ENCODE measurements around the gene CLDN18. TPM values are rescaled to one million over a fixed set of nuclear protein-coding genes. Genes with fewer than 3 reads are reported as not detected.

The CLDN18 gene
- total RNA-seq, 2 experiments from 2014 or later = not detected

DNA sequence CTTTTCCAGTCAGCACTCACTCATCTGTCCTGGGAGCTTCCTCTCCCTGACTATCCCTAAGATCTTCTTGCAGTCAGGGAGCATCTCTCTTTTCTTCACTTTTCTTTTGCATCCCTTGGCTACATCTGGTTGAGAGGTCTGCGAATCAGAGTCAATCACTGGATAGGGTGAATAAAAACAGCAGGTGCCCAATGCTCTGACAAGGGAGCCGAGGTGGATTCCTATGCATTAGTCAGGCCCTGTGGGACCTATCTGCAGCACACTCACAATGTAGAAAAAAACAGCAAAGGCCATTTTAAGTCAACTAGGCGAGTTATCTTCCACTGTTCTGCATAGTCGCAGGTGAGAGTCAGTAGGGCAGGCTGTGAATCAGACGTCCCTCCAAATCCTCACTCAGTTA is 69.9 kb downstream of the CLDN18 start:
- Mint-ChIP-seq H3K36me3 (peaks cover 2% of the 10 kb centered on the region), H3K27me3 (peaks cover 13% of the 10 kb centered on the region), H3K4me1 (peaks cover 34% of the 10 kb centered on the region), H3K4me3 (no peak overlapping the region), H3K27ac (no peak overlapping the region), H3K9me3 (ENCODE audit: low read depth) (no peaks in the 10 kb centered on the region)
- CTCF ChIA-PET = interaction anchor here (0.8 to 2.5 kb wide), 2 partner anchors 10 to 39 kb away, joined by 3 to 8 read pairs; no protein-coding TSS in a partner anchor
- ATAC-seq (no peak), DNase-seq (no peak)

DNA sequence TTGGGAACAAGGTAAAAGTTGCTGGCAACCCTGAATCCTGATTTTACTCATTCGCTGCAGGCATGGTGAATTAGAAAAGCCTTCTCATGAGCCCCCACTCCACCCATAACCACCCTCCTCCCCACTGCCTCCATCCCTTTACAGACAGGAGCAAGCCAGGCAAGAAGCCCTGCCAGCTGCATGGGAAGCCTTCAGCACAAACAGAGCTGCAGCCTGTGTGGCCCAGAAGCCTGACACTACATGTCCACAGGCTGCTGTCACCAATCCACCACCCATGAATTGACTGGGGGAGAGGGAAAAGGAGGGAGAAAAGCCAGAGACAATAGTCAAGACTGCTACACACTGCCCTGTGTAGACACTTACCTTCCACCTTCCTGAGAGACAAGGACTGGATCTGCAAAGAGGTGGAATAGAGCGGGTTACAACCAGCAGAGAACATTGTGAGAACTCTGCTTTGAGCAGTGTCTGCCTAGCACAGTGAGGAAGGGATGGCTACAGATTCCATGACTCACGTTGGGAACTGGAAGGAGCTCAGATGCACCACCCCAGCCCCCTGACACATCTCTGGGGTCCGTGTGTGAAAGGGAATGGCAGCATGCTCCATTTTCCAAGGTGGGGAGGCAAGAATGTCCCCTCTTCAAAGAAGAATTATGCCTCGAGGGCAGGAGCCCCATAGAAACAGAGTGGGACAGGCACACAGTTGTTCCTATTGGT is 71.6 kb downstream of the CLDN18 start:
- H3K36me3 Mint-ChIP-seq = peaks cover 2% of the 10 kb centered on the region
- H3K9me3 Mint-ChIP-seq (ENCODE audit: low read depth) = no peaks in the 10 kb centered on the region
- H3K4me1 Mint-ChIP-seq = peaks cover 34% of the 10 kb centered on the region
- DNase-seq (no peak), ATAC-seq (no peak)
- H3K4me3 Mint-ChIP-seq = no peak overlapping the region
- CTCF ChIA-PET = interaction anchor here (0.8 to 2.5 kb wide), 5 partner anchors 12 to 38 kb away, joined by 3 to 20 read pairs (median 8); no protein-coding TSS in a partner anchor
- peaks cover 13% of the 10 kb centered on the region for H3K27me3 Mint-ChIP-seq
- H3K27ac Mint-ChIP-seq = peak overlapping the region; percentile 16

DNA sequence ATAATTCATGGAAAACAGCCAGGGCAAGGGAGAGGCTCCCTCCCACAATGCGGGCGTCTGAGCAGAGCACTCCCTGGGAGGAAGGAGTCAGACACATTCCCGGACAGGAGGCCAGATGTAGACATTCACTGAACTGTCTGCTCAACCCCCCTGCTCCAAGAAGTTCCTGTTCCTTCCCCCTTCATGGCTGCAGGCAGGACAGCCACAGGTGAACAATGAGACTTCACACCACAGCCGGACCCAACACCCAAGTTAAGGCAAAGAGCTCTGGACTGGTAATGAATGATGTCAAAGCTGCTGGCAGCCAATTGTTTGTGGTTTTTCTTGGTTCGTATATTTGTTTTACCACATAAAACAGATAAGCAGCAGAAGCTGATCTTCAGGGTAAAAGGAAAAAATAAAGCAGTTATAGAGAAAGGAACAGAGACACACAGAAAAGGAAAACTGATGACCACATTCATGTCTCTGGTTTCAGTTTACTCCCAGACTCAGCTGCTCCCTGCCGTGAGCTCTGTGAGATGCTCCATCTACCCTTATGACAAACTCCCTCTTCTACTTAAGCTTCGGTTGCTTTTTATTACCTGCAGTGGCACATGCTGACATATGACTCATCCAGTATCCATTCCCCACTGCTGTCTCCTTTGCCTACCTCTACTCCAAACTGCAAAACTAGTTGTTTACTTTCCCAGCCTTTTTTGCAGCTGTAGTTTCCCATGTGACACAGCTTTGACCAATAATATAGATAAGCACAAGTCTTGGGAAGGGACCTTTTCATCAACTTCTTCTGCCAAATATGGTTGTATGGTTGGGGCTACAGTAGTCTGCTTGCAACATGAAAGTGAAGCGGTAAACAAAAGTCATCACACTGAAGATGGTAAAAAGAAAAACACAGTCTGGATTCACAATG is 72.4 kb downstream of the CLDN18 start:
- peaks cover 21% of the 10 kb centered on the region for H3K27me3 Mint-ChIP-seq
- peak overlapping the region; percentile 70 for H3K4me3 Mint-ChIP-seq
- H3K9me3 Mint-ChIP-seq (ENCODE audit: low read depth) = no peaks in the 10 kb centered on the region
- peaks cover 2% of the 10 kb centered on the region for H3K36me3 Mint-ChIP-seq
- DNase-seq = peak; percentile 58
- CTCF ChIA-PET = interaction anchor here (0.7 to 2.0 kb wide), 6 partner anchors 11 to 37 kb away, joined by 3 to 20 read pairs (median 6); no protein-coding TSS in a partner anchor
- H3K4me1 Mint-ChIP-seq = peaks cover 34% of the 10 kb centered on the region
- peak; percentile 77 for ATAC-seq
- H3K27ac Mint-ChIP-seq = peak overlapping the region; percentile 85

DNA sequence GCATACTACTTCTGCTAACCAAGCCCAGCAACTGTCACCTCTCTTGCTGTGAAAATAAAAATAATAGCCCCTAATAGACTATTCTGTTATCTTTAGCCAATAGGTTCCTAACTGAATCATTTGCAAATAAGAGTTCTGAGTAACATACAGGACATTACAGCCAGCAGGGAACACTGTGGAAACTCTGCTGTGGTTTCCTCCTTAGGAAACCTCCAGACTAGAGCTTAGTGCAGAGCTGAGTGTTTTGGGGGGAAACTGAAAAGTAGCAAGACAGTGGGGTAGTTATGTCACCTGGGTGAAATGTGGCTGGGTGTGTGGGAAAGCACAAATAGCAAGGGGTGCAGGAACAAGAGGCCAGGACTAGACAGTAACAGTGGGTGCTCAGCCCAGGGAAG is 73.0 kb downstream of the CLDN18 start:
- Mint-ChIP-seq H3K27ac (peak overlapping the region; percentile 85), H3K27me3 (peaks cover 24% of the 10 kb centered on the region), H3K9me3 (ENCODE audit: low read depth) (no peaks in the 10 kb centered on the region), H3K36me3 (peaks cover 2% of the 10 kb centered on the region), H3K4me3 (peak overlapping the region; percentile 70), H3K4me1 (peaks cover 34% of the 10 kb centered on the region)
- CTCF ChIA-PET = interaction anchor here (0.8 to 2.0 kb wide), 6 partner anchors 13 to 36 kb away, joined by 3 to 20 read pairs (median 6); no protein-coding TSS in a partner anchor
- DNase-seq (no peak), ATAC-seq (peak; percentile 22)

Other genes with a start within 250 kb of the CLDN18 start
- gene SOX14, start 245.8 kb upstream of the CLDN18 start, total RNA-seq = not detected
- under 1 TPM; 0.38 to 0.56 TPM for gene DZIP1L, start 105.4 kb downstream of the CLDN18 start, total RNA-seq
- gene A4GNT, start 122.2 kb downstream of the CLDN18 start, total RNA-seq = not detected
- 10 to 100 TPM; 22.0 to 23.0 TPM for gene DBR1, start 164.8 kb downstream of the CLDN18 start, total RNA-seq
- 10 to 100 TPM; 48.4 to 54.3 TPM for gene ARMC8, start 177.1 kb downstream of the CLDN18 start, total RNA-seq

Data from activated CD8-positive, alpha-beta memory T cell treated with anti-CD3 and anti-CD28 coated beads, Interleukin-2, amount 10 ng/mL, durations not matched to agents 7 days and 5 days (primary cell).